Measurements from ENCODE around the gene NFS1. TPM values are rescaled to one million over a fixed set of nuclear protein-coding genes. Genes with fewer than 3 reads are reported as not detected.

NFS1 gene
- total and polyA plus RNA-seq, 2 experiments from 2014 or later = 38.1 to 48.5 TPM

DNA sequence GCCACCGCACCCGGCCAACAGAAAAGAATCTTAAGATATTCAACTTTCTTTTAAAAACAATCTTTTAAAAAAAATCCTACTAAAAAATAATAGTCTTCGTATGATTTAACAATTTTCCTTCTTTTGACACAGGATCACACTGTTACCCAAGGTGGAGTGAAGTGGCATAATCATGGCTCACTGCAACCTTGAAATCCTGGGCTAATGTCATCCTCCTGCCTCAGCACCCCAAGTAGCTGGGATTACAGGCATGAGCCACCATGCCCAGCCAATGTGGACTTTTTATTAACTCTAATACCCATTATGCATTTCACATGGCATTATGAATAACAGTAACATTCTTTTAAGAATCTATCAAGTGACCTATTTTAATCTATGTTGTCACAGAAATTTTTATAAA, 22.1 kb upstream of the NFS1 start:
- Histone ChIP-seq H3K79me2 (peaks cover 100% of the 10 kb centered on the region), H3K27ac (no peak overlapping the region), H3K4me3 (no peak overlapping the region), H3K9me2 (replicated peaks; ENCODE audit: insufficient read depth) (no peaks in the 10 kb centered on the region), H2AFZ (no peak overlapping the region), H3K27me3 (no peaks in the 10 kb centered on the region), H3K4me2 (no peak overlapping the region), H3K36me3 (replicated peaks; ENCODE audit: insufficient read depth, low read depth) (peaks cover 10% of the 10 kb centered on the region), H4K20me1 (ENCODE audit: insufficient read depth, poor library complexity, severe bottlenecking) (peaks cover 100% of the 10 kb centered on the region), H3K9me3 (ENCODE audit: low read depth) (no peaks in the 10 kb centered on the region), H3K4me1 (ENCODE audit: insufficient read depth) (no peaks in the 10 kb centered on the region)
- TF ChIP-seq CTCF (IDR thresholded peaks at IDR 0.05; ENCODE audit: poor library complexity) (no peak), EZH2phosphoT487 (IDR thresholded peaks at IDR 0.05; ENCODE audit: low read depth, severe bottlenecking, unreplicated experiment) (no peak), EZH2 (IDR thresholded peaks at IDR 0.05; ENCODE audit: borderline replicate concordance) (no peak)
- 95% methylated on average over 3 of the region's 3 CpGs for WGBS (ENCODE audit: low lambda C conversion rate, missing lambda C conversion rate)
- no peak for DNase-seq (ENCODE audit: low spot score)

GRCh38 chr20:35720165-35721123, 21.3 kb upstream of the NFS1 start:
- Histone ChIP-seq H3K9me2 (replicated peaks; ENCODE audit: insufficient read depth) (no peaks in the 10 kb centered on the region), H3K4me1 (ENCODE audit: insufficient read depth) (no peaks in the 10 kb centered on the region), H3K4me3 (no peak overlapping the region), H3K79me2 (peaks cover 100% of the 10 kb centered on the region), H3K9me3 (ENCODE audit: low read depth) (no peaks in the 10 kb centered on the region), H3K4me2 (no peak overlapping the region), H2AFZ (no peak overlapping the region), H3K36me3 (replicated peaks; ENCODE audit: insufficient read depth, low read depth) (peaks cover 9% of the 10 kb centered on the region), H4K20me1 (ENCODE audit: insufficient read depth, poor library complexity, severe bottlenecking) (peaks cover 100% of the 10 kb centered on the region), H3K27me3 (no peaks in the 10 kb centered on the region), H3K27ac (no peak overlapping the region)
- TF ChIP-seq EZH2phosphoT487 (IDR thresholded peaks at IDR 0.05; ENCODE audit: low read depth, severe bottlenecking, unreplicated experiment) (no peak), CTCF (IDR thresholded peaks at IDR 0.05; ENCODE audit: poor library complexity) (no peak), EZH2 (IDR thresholded peaks at IDR 0.05; ENCODE audit: borderline replicate concordance) (no peak)
- 95% methylated on average over 13 of the region's 13 CpGs for whole genome bisulfite sequencing (ENCODE audit: low lambda C conversion rate, missing lambda C conversion rate)
- no peak for DNase-seq (ENCODE audit: low spot score)

GRCh38 chr20:35719717-35720116, 20.6 kb upstream of the NFS1 start:
- 87% methylated on average over 8 of the region's 8 CpGs for WGBS (ENCODE audit: low lambda C conversion rate, missing lambda C conversion rate)
- H3K4me1 ChIP-seq (ENCODE audit: insufficient read depth) = no peaks in the 10 kb centered on the region

More at GRCh38 chr20:35719717-35720116, 20.6 kb upstream of the NFS1 start:
- Histone ChIP-seq H3K9me3 (ENCODE audit: low read depth) (no peaks in the 10 kb centered on the region), H3K36me3 (replicated peaks; ENCODE audit: insufficient read depth, low read depth) (peaks cover 9% of the 10 kb centered on the region), H3K4me3 (no peak overlapping the region), H3K27me3 (no peaks in the 10 kb centered on the region), H3K9me2 (replicated peaks; ENCODE audit: insufficient read depth) (no peaks in the 10 kb centered on the region), H3K79me2 (peaks cover 100% of the 10 kb centered on the region), H3K4me2 (no peak overlapping the region), H4K20me1 (ENCODE audit: insufficient read depth, poor library complexity, severe bottlenecking) (peaks cover 100% of the 10 kb centered on the region), H3K27ac (no peak overlapping the region), H2AFZ (no peak overlapping the region)
- DNase-seq (ENCODE audit: low spot score) = no peak
- TF ChIP-seq EZH2 (IDR thresholded peaks at IDR 0.05; ENCODE audit: borderline replicate concordance) (no peak), CTCF (IDR thresholded peaks at IDR 0.05; ENCODE audit: poor library complexity) (no peak), EZH2phosphoT487 (IDR thresholded peaks at IDR 0.05; ENCODE audit: low read depth, severe bottlenecking, unreplicated experiment) (no peak)
